HG02623 (cell line): ENCODE measurements around the gene AFAP1.

Source experiments
- ATAC-seq: cut with Tn5 transposase; IDR thresholded peaks from one replicate; pipeline ENCODE4 v1.9.1; 2021; ENCODE audit warnings: moderate library complexity; ENCODE audit not compliant: unreplicated experiment

AFAP1 gene

GRCh38 chr4:7740866-7741525 is 198.7 kb downstream of the AFAP1 start:
- no peak for ATAC-seq

DNA sequence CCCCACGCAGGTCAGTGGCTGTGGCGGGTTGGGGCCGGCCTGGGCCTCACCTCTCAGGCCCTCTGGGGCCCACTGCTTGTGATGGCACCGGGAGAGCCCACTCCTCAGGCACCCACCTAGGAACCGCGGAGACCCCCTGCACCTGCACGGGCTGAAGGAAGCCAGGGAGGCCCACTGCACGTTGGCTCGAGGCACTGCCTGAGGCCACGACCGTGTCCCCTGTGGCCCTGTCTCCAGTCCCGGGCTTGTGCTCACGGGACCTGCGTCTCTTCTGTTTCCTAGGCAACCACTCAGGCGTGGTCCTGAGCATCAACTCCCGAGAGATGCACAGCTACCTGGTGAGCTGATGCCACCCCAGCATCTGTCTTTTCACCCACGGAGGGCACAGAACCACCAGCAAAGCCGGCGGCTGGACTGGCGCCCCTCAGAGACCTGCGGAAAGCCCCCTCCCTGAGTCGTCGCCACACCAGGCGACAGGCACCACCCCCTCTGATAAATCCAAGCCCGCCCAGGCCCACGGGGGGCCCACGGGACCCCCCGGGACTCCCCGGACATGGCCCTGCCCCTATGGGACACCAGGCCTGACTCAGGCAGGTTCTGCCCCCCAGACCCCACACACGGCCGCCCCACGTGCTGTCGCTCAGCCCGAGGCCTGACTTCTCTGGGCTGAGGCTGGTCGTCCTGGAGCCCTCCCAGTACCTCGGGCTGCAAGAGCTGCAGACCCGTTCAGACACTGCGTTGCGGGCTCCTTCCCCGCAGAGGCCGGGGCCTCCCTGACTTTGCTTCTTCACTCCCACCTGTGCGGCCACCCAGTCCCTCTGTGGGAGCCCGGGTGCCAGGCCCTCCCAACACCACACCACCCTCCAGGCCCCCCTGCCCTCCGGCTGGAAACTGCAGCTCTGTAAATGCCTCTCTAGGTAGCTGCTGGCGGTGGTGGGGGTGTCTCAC is 199.5 kb downstream of the AFAP1 start:
- no peak for ATAC-seq

DNA sequence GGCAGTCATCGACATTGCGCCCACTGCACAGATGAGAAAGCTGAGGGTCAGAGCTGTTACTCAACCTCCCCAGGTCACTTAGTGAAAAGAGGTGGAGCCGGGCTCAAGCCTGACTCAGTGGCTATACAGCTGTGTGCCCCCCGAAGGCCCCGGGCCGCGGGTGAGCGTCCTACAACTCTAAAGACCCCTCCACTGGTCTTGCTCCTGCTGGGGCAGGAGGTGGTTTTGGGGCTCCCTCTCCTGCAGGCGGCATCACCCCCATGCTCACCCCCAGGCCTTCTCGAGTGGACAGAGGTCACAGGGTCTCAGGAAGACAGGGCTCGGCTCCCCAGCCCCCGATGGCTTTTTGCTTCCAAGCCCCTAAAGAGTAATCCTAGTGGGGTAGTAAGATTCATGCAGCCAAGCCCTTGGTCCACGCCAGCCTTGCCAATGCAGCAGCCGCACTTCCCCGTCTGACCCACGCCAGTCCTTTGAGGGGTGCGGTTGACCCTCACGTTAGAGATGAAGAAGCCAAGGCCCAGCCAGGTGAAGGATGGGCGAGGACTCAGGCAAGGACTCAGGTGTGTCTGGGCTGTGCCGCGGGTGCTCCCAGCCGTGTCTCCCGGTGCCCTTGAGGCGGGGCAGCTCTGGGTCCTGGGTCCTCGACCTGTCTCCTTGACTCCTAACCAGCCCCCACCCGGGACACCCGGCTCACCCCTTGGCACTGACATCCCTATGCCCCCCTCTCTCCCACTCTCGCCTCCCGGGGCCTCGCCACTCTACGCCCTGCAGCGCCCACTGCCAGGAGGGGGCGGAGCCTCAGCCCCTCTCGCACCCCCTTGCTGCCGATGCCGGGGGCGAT is 200.4 kb downstream of the AFAP1 start:
- ATAC-seq, result no peak

DNA sequence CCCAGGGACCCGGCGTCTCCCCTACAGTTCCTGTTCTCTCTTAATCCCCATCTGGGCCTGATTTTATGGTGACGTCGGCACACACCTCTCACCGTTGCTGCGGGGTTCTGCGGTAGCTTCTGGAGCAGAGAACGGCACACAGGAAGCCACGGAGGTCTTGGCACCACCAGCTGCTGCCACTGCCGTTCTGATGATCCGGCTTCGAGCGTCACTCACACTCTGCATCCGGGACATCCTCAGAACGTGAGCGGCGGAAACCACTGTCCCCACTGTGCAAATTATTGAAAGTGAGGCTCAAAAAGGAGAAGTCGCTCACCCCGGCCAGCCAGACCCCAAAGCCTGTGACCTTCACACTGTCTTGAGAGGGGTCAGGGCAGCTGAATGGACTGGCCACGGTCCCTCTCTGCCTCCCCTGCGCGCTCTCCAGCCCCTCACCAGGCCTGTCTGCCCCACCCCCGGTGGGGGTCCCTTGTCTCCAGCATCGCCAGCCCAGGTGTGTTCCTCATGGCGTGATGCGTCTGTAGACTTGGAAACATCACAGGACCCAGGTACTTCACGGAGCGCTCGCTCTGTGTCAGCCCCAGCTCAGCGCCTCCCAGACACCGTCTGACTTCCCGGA is 201.1 kb downstream of the AFAP1 start:
- ATAC-seq, result no peak

- ATAC-seq, result no peak
Observed at GRCh38 chr4:7737752-7738457, 201.8 kb downstream of the AFAP1 start.

GRCh38 chr4:7737268-7737645 is 202.4 kb downstream of the AFAP1 start:
- ATAC-seq, result no peak

- ATAC-seq, result no peak
Observed at GRCh38 chr4:7736436-7737267, 203.0 kb downstream of the AFAP1 start.

DNA sequence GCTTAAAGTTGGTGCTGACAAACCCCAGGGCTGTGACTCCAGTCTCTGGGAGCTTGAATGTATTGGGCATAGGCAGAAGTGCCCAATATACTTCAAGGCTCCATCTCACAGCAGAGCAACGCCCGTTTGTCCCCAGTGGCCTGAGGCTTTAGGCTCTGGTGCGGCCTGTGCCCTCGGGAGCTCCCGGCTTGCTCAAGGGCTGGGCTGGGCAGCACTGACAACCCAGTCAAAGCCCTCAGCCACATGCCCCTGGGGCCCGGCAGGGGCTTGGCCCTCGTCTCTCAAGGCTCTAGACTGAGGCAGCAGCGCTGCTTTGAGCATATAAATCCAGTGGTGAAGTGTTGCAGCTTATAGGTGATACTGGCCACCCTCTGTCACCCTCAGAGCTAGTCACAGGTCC is 203.7 kb downstream of the AFAP1 start:
- ATAC-seq, result no peak

- no peak for ATAC-seq
Observed at GRCh38 chr4:7735395-7735794, 204.3 kb downstream of the AFAP1 start.

DNA sequence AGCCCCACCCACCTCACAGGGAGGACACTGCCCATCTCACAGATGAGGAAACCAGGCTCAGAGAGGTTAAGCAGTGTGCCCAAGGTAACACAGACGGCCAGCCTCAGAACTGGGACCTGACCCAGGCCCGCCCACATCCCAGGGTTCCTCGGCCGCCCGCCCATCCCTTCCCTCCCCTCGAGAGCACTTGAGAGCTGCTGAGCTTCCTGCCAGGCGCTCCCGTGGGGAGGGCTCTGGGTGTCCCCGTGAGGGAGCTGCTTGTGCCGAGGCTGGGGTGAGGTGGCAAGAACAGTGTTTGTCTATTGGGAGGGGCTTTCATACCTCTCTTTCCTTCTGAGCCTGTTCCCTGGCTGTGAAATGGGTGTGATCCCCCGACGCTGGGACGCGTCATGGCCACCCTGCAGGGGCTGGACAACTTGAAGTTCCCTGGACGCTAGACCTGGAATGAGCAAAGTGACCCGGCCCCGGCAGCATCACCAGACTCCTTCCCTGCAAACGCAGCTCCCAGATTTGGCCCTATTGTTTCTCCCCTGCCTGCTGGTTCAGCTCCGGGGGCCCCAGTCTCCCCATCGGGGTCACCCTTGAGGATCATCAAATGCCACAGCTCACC is 204.9 kb downstream of the AFAP1 start:
- ATAC-seq, result no peak

- ATAC-seq, result no peak
Observed at GRCh38 chr4:7733801-7734650, 205.6 kb downstream of the AFAP1 start.

DNA sequence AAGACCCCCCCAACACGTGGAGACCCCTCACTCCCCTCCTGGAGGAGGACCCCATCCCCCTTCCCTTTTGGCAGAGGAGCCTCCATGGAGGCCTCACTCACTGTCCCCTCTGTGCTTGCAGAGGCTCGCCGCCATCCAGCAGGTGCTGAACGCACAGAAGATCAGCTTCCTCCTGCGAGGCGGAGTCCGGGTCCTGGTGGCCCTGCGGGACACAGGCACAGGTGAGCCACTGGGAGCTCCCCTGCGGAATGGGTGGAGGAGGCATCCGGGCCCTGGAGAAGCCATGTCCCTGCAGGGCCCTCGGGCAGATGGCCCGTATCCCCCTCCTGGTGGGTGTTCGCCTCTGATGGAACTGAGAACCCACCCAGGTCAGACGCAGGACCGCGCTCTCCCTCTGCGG is 206.5 kb downstream of the AFAP1 start:
- ATAC-seq, result no peak

GRCh38 chr4:7732263-7732662 is 207.4 kb downstream of the AFAP1 start:
- no peak for ATAC-seq

DNA sequence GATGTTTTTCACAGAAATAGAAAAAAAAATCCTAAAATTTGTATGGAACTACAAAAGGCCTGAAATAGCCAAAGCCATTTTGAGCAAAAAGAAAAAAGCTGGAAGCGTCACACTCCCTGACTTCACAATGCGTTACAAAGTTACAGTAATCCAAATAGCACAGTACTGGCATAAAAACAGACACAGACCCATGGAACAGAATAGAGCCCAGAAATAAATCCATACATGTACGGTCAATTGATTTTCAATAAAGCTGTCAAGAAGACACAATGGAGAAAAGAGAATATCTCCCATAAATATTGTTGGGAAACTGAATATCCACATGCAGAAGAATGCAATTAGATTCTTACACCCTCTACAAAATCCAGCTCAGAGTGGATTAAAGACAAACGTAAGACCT is 208.2 kb downstream of the AFAP1 start:
- ATAC-seq, result no peak

DNA sequence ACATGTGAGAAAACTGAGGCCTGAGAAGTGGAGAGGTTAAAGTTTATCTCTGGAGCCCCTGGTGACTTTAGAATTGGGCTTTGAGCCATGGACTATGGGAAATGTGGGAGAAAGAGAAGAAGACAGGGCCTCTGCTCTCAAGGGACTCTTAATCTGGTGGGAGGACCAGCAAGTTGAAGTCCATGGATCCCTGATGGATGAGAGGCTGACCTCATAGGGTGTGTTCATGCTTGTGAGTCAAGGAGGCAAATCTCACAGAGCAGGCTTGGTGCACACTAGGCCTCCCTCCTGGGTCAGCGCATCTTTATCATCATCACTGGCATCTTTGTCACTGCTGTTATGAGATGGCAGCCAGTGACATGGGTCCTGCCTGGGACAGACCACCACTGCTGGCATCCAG is 211.9 kb downstream of the AFAP1 start:
- no peak for ATAC-seq

DNA sequence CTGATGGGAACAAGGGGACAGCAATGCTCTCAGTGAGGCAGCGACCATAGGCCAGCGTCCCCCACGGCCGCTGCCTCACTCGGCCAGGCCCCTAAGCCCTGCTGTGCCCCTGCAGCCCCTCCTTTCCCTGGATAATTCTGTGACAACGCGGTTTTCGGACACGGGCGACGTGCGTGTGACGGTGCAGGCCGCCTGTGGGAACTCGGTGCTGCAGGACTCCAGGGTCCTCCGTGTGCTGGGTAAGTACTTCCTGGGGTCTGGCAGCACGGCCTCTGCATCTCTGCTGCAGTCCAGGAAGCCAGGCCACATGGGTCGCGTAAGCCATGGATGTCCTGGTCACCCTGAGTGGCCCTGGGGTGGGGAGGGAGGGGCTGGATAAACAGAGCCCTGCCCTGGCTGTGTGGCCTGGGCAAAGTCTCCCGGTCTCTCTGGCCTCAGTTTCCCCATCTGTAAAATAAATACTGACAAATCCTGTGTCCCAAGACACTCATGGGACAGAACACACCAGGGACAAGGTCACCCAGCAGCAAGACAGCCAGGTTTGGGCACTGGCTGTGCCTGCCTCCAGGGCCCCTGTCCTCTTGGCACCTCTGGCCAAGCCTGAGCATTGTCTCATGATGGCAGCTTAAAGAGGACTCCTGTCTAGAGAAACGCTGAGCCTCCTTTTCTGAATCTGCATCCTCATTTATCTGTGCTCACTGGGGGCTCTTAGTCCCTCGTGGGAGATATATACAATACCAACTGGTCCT is 212.8 kb downstream of the AFAP1 start:
- no peak for ATAC-seq

DNA sequence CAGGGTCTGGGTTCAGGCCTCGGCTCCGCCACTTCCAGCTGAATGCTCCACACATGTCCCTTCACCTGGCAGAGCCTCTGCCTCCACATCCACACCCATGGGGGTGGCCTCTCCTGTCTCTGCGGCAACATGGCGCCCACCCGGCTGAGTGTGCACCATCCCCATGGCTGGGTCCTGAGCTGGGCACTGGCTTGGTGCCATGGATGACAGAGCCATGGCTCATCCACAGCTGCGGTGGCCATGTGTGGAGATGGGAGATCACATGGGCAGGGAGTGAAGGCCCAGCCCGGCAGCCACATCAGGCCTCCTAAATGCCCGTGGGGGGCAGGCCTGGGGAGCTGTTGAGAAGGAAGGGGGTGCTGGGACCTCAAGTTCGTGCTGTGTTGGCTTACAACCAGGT is 213.7 kb downstream of the AFAP1 start:
- ATAC-seq, result no peak
